ENCODE data around the gene FOSB. TPM values are rescaled to one million over a fixed set of nuclear protein-coding genes. Genes with fewer than 3 reads are reported as not detected.
A peak's percentile ranks its signal among the peaks of the same experiment; 100 is the strongest.

Gene FOSB
- total RNA-seq, 2 donors from 2014 or later = 967 to 2,209 TPM

GRCh38 chr19:45446295-45446694, 21.5 kb upstream of the FOSB start:
- Mint-ChIP-seq H3K27me3 (no peaks in the 10 kb centered on the region), H3K36me3 (ENCODE audit: low read depth) (peaks cover 5% of the 10 kb centered on the region), H3K4me3 (peak overlapping the region; percentile 43), H3K4me1 (peaks cover 57% of the 10 kb centered on the region), H3K27ac (peak overlapping the region; percentile 97)
- no peaks in the 10 kb centered on the region for H3K9me3 ChIP-seq (ENCODE audit: control insufficient read depth, low read length, poor library complexity, severe bottlenecking)
- no peak for ATAC-seq
- DNase-seq = no peak

- no peaks in the 10 kb centered on the region for H3K9me3 ChIP-seq (ENCODE audit: control insufficient read depth, low read length, poor library complexity, severe bottlenecking)
- no peaks in the 10 kb centered on the region for H3K27me3 Mint-ChIP-seq
- peaks cover 63% of the 10 kb centered on the region for H3K4me1 Mint-ChIP-seq
- ATAC-seq (no peak), DNase-seq (no peak)
- no peak overlapping the region for H3K4me3 Mint-ChIP-seq
- peaks cover 5% of the 10 kb centered on the region for H3K36me3 Mint-ChIP-seq (ENCODE audit: low read depth)
- peak overlapping the region; percentile 100 for H3K27ac Mint-ChIP-seq
These were observed 20.9 kb upstream of the FOSB start for GRCh38 chr19:45446944-45447343.

GRCh38 chr19:45448425-45448756, 19.4 kb upstream of the FOSB start:
- H3K4me1 Mint-ChIP-seq = peaks cover 59% of the 10 kb centered on the region
- H3K27me3 Mint-ChIP-seq = no peaks in the 10 kb centered on the region
- no peak for ATAC-seq
- H3K9me3 ChIP-seq (ENCODE audit: control insufficient read depth, low read length, poor library complexity, severe bottlenecking) = no peaks in the 10 kb centered on the region
- H3K27ac Mint-ChIP-seq = peak overlapping the region; percentile 100
- no peak for DNase-seq
- peaks cover 5% of the 10 kb centered on the region for H3K36me3 Mint-ChIP-seq (ENCODE audit: low read depth)
- peak overlapping the region; percentile 78 for H3K4me3 Mint-ChIP-seq

GRCh38 chr19:45448887-45449299, 18.9 kb upstream of the FOSB start:
- H3K9me3 ChIP-seq (ENCODE audit: control insufficient read depth, low read length, poor library complexity, severe bottlenecking) = no peaks in the 10 kb centered on the region
- Mint-ChIP-seq H3K36me3 (ENCODE audit: low read depth) (peaks cover 5% of the 10 kb centered on the region), H3K4me3 (peak overlapping the region; percentile 93), H3K4me1 (peaks cover 60% of the 10 kb centered on the region), H3K27me3 (no peaks in the 10 kb centered on the region), H3K27ac (peak overlapping the region; percentile 100)
- DNase-seq (no peak), ATAC-seq (no peak)

GRCh38 chr19:45450012-45450333, 17.8 kb upstream of the FOSB start:
- peak overlapping the region; percentile 100 for H3K27ac Mint-ChIP-seq
- H3K9me3 ChIP-seq (ENCODE audit: control insufficient read depth, low read length, poor library complexity, severe bottlenecking) = no peaks in the 10 kb centered on the region
- H3K36me3 Mint-ChIP-seq (ENCODE audit: low read depth) = peaks cover 5% of the 10 kb centered on the region
- peak overlapping the region; percentile 93 for H3K4me3 Mint-ChIP-seq
- peak in 1 of 3 donors; percentile 23 for DNase-seq
- no peaks in the 10 kb centered on the region for H3K27me3 Mint-ChIP-seq
- peaks cover 55% of the 10 kb centered on the region for H3K4me1 Mint-ChIP-seq
- peak; percentile 43 for ATAC-seq

GRCh38 chr19:45451131-45451849, 16.5 kb upstream of the FOSB start:
- H3K36me3 Mint-ChIP-seq (ENCODE audit: low read depth) = peaks cover 5% of the 10 kb centered on the region
- peak overlapping the region; percentile 96 for H3K4me3 Mint-ChIP-seq
- ATAC-seq = peak; percentile 51
- peak; percentile 45 to 60 (median 45) for DNase-seq
- peaks cover 56% of the 10 kb centered on the region for H3K4me1 Mint-ChIP-seq
- H3K9me3 ChIP-seq (ENCODE audit: control insufficient read depth, low read length, poor library complexity, severe bottlenecking) = no peaks in the 10 kb centered on the region
- peak overlapping the region; percentile 100 for H3K27ac Mint-ChIP-seq
- H3K27me3 Mint-ChIP-seq = no peaks in the 10 kb centered on the region

GRCh38 chr19:45451850-45452387, 15.9 kb upstream of the FOSB start:
- peak overlapping the region; percentile 100 for H3K27ac Mint-ChIP-seq
- peaks cover 57% of the 10 kb centered on the region for H3K4me1 Mint-ChIP-seq
- no peak for ATAC-seq
- H3K36me3 Mint-ChIP-seq (ENCODE audit: low read depth) = peaks cover 5% of the 10 kb centered on the region
- DNase-seq = no peak
- peak overlapping the region; percentile 96 for H3K4me3 Mint-ChIP-seq
- no peaks in the 10 kb centered on the region for H3K9me3 ChIP-seq (ENCODE audit: control insufficient read depth, low read length, poor library complexity, severe bottlenecking)
- H3K27me3 Mint-ChIP-seq = no peaks in the 10 kb centered on the region

GRCh38 chr19:45455707-45456499, 11.9 kb upstream of the FOSB start:
- ATAC-seq (peak; percentile 68), DNase-seq (peak in 2 of 3 donors; percentile 48 to 70)
- Mint-ChIP-seq H3K27me3 (no peaks in the 10 kb centered on the region), H3K4me3 (peak overlapping the region; percentile 59), H3K4me1 (peaks cover 33% of the 10 kb centered on the region), H3K36me3 (ENCODE audit: low read depth) (no peaks in the 10 kb centered on the region), H3K27ac (peak overlapping the region; percentile 95)
- no peaks in the 10 kb centered on the region for H3K9me3 ChIP-seq (ENCODE audit: control insufficient read depth, low read length, poor library complexity, severe bottlenecking)

GRCh38 chr19:45456500-45456815, 11.3 kb upstream of the FOSB start:
- Mint-ChIP-seq H3K4me3 (peak overlapping the region; percentile 59), H3K27ac (peak overlapping the region; percentile 95), H3K27me3 (no peaks in the 10 kb centered on the region), H3K36me3 (ENCODE audit: low read depth) (no peaks in the 10 kb centered on the region), H3K4me1 (peaks cover 28% of the 10 kb centered on the region)
- DNase-seq = no peak
- no peak for ATAC-seq
- H3K9me3 ChIP-seq (ENCODE audit: control insufficient read depth, low read length, poor library complexity, severe bottlenecking) = no peaks in the 10 kb centered on the region

GRCh38 chr19:45457776-45458175, 10.0 kb upstream of the FOSB start:
- Mint-ChIP-seq H3K36me3 (ENCODE audit: low read depth) (no peaks in the 10 kb centered on the region), H3K4me1 (peaks cover 19% of the 10 kb centered on the region), H3K27me3 (no peaks in the 10 kb centered on the region), H3K4me3 (no peak overlapping the region), H3K27ac (no peak overlapping the region)
- DNase-seq (no peak), ATAC-seq (no peak)
- H3K9me3 ChIP-seq (ENCODE audit: control insufficient read depth, low read length, poor library complexity, severe bottlenecking) = no peaks in the 10 kb centered on the region

GRCh38 chr19:45460807-45461347, 6.9 kb upstream of the FOSB start:
- H3K4me1 Mint-ChIP-seq = peaks cover 11% of the 10 kb centered on the region

GRCh38 chr19:45462174-45462573, 5.6 kb upstream of the FOSB start:
- ATAC-seq = no peak

More at GRCh38 chr19:45460807-45461347, 6.9 kb upstream of the FOSB start:
- Mint-ChIP-seq H3K36me3 (ENCODE audit: low read depth) (no peaks in the 10 kb centered on the region), H3K27me3 (peaks cover 6% of the 10 kb centered on the region), H3K4me3 (no peak overlapping the region), H3K27ac (no peak overlapping the region)
- DNase-seq (no peak), ATAC-seq (no peak)
- H3K9me3 ChIP-seq (ENCODE audit: control insufficient read depth, low read length, poor library complexity, severe bottlenecking) = no peaks in the 10 kb centered on the region

GRCh38 chr19:45463241-45463640, 4.6 kb upstream of the FOSB start:
- DNase-seq = no peak
- peaks cover 6% of the 10 kb centered on the region for H3K27me3 Mint-ChIP-seq
- H3K27ac Mint-ChIP-seq = no peak overlapping the region

More at GRCh38 chr19:45462174-45462573, 5.6 kb upstream of the FOSB start:
- H3K27ac Mint-ChIP-seq = no peak overlapping the region
- H3K9me3 ChIP-seq (ENCODE audit: control insufficient read depth, low read length, poor library complexity, severe bottlenecking) = no peaks in the 10 kb centered on the region
- peaks cover 6% of the 10 kb centered on the region for H3K27me3 Mint-ChIP-seq
- H3K36me3 Mint-ChIP-seq (ENCODE audit: low read depth) = no peaks in the 10 kb centered on the region
- no peak for DNase-seq
- peaks cover 8% of the 10 kb centered on the region for H3K4me1 Mint-ChIP-seq
- H3K4me3 Mint-ChIP-seq = no peak overlapping the region

More at GRCh38 chr19:45463241-45463640, 4.6 kb upstream of the FOSB start:
- Mint-ChIP-seq H3K4me1 (peaks cover 17% of the 10 kb centered on the region), H3K36me3 (ENCODE audit: low read depth) (no peaks in the 10 kb centered on the region), H3K4me3 (no peak overlapping the region)
- no peak for ATAC-seq
- no peaks in the 10 kb centered on the region for H3K9me3 ChIP-seq (ENCODE audit: control insufficient read depth, low read length, poor library complexity, severe bottlenecking)
